ENCODE data around the gene CLDN24. TPM values are rescaled to one million over a fixed set of nuclear protein-coding genes. Genes with fewer than 3 reads are reported as not detected.

The CLDN24 gene
- total RNA-seq, 1 donor from 2014 or later = not detected

GRCh38 chr4:183287677-183288076 is 34.5 kb downstream of the CLDN24 start:
- TF ChIP-seq CTCF (IDR thresholded peaks at IDR 0.05; ENCODE audit: unreplicated experiment) = no peak
- Mint-ChIP-seq H3K36me3 (ENCODE audit: low read depth, unreplicated experiment) (peaks cover 21% of the 10 kb centered on the region), H3K27me3 (ENCODE audit: unreplicated experiment) (peaks cover 2% of the 10 kb centered on the region), H3K9me3 (ENCODE audit: unreplicated experiment) (no peaks in the 10 kb centered on the region), H3K27ac (ENCODE audit: unreplicated experiment) (no peak overlapping the region), H3K4me1 (ENCODE audit: unreplicated experiment) (peaks cover 13% of the 10 kb centered on the region), H3K4me3 (ENCODE audit: unreplicated experiment) (no peak overlapping the region)
- no peak for DNase-seq (ENCODE audit: low spot score)

GRCh38 chr4:183287309-183287659 is 34.9 kb downstream of the CLDN24 start:
- H3K4me3 Mint-ChIP-seq (ENCODE audit: unreplicated experiment) = no peak overlapping the region
- H3K36me3 Mint-ChIP-seq (ENCODE audit: low read depth, unreplicated experiment) = peaks cover 20% of the 10 kb centered on the region
- no peak overlapping the region for H3K27ac Mint-ChIP-seq (ENCODE audit: unreplicated experiment)
- peaks cover 13% of the 10 kb centered on the region for H3K4me1 Mint-ChIP-seq (ENCODE audit: unreplicated experiment)
- no peak for DNase-seq (ENCODE audit: low spot score)
- no peaks in the 10 kb centered on the region for H3K9me3 Mint-ChIP-seq (ENCODE audit: unreplicated experiment)
- peaks cover 2% of the 10 kb centered on the region for H3K27me3 Mint-ChIP-seq (ENCODE audit: unreplicated experiment)
- no peak for TF ChIP-seq CTCF (IDR thresholded peaks at IDR 0.05; ENCODE audit: unreplicated experiment)

- no peak for DNase-seq (ENCODE audit: low spot score)
- Mint-ChIP-seq H3K4me3 (ENCODE audit: unreplicated experiment) (no peak overlapping the region), H3K9me3 (ENCODE audit: unreplicated experiment) (no peaks in the 10 kb centered on the region), H3K4me1 (ENCODE audit: unreplicated experiment) (peaks cover 13% of the 10 kb centered on the region), H3K27ac (ENCODE audit: unreplicated experiment) (no peak overlapping the region), H3K36me3 (ENCODE audit: low read depth, unreplicated experiment) (peaks cover 20% of the 10 kb centered on the region), H3K27me3 (ENCODE audit: unreplicated experiment) (peaks cover 2% of the 10 kb centered on the region)
- TF ChIP-seq CTCF (IDR thresholded peaks at IDR 0.05; ENCODE audit: unreplicated experiment) = no peak
Observed at GRCh38 chr4:183286590-183287308, 35.5 kb downstream of the CLDN24 start.

- no peak for TF ChIP-seq CTCF (IDR thresholded peaks at IDR 0.05; ENCODE audit: unreplicated experiment)
- Mint-ChIP-seq H3K27me3 (ENCODE audit: unreplicated experiment) (peaks cover 2% of the 10 kb centered on the region), H3K4me3 (ENCODE audit: unreplicated experiment) (no peak overlapping the region), H3K9me3 (ENCODE audit: unreplicated experiment) (no peaks in the 10 kb centered on the region), H3K4me1 (ENCODE audit: unreplicated experiment) (peaks cover 13% of the 10 kb centered on the region), H3K27ac (ENCODE audit: unreplicated experiment) (no peak overlapping the region), H3K36me3 (ENCODE audit: low read depth, unreplicated experiment) (peaks cover 20% of the 10 kb centered on the region)
- DNase-seq (ENCODE audit: low spot score) = no peak
Observed at GRCh38 chr4:183285886-183286285, 36.3 kb downstream of the CLDN24 start.

GRCh38 chr4:183284965-183285364 is 37.3 kb downstream of the CLDN24 start:
- no peak for DNase-seq (ENCODE audit: low spot score)
- Mint-ChIP-seq H3K4me3 (ENCODE audit: unreplicated experiment) (no peak overlapping the region), H3K27me3 (ENCODE audit: unreplicated experiment) (peaks cover 2% of the 10 kb centered on the region), H3K36me3 (ENCODE audit: low read depth, unreplicated experiment) (peaks cover 20% of the 10 kb centered on the region), H3K4me1 (ENCODE audit: unreplicated experiment) (peaks cover 13% of the 10 kb centered on the region), H3K27ac (ENCODE audit: unreplicated experiment) (no peak overlapping the region), H3K9me3 (ENCODE audit: unreplicated experiment) (no peaks in the 10 kb centered on the region)
- TF ChIP-seq CTCF (IDR thresholded peaks at IDR 0.05; ENCODE audit: unreplicated experiment) = no peak
